GM18873 (cell line): Measurements from ENCODE around the gene PICK1.

Experiments used
- ATAC-seq: cut with Tn5 transposase; IDR thresholded peaks from one replicate; pipeline ENCODE4 v1.9.1; 2021; ENCODE audit warnings: mild to moderate bottlenecking, moderate library complexity, moderate number of reproducible peaks; ENCODE audit not compliant: unreplicated experiment, low FRiP score

The PICK1 gene

GRCh38 chr22:38046070-38046748 is 11.0 kb upstream of the PICK1 start:
- ATAC-seq = no peak

- no peak for ATAC-seq
These were observed 7.2 kb upstream of the PICK1 start for GRCh38 chr22:38049812-38050619.

- ATAC-seq = no peak
These were observed 6.5 kb upstream of the PICK1 start for GRCh38 chr22:38050720-38051119.

GRCh38 chr22:38051261-38051660 is 5.9 kb upstream of the PICK1 start:
- ATAC-seq = no peak

- ATAC-seq = no peak
These were observed 5.0 kb upstream of the PICK1 start for GRCh38 chr22:38051900-38052862.

GRCh38 chr22:38062791-38063190 is 5.6 kb downstream of the PICK1 start:
- ATAC-seq = no peak

- no peak for ATAC-seq
These were observed 8.3 kb downstream of the PICK1 start for GRCh38 chr22:38065539-38065938.

- ATAC-seq = no peak
These were observed 9.3 kb downstream of the PICK1 start for GRCh38 chr22:38066381-38067027.

GRCh38 chr22:38067028-38067415 is 9.8 kb downstream of the PICK1 start:
- ATAC-seq = no peak

- ATAC-seq = no peak
These were observed 10.7 kb downstream of the PICK1 start for GRCh38 chr22:38067761-38068360.

GRCh38 chr22:38068641-38069371 is 11.6 kb downstream of the PICK1 start:
- ATAC-seq = no peak

GRCh38 chr22:38069372-38070249 is 12.4 kb downstream of the PICK1 start:
- no peak for ATAC-seq

- no peak for ATAC-seq
These were observed 13.2 kb downstream of the PICK1 start for GRCh38 chr22:38070250-38070921.

GRCh38 chr22:38071421-38072321 is 14.5 kb downstream of the PICK1 start:
- no peak for ATAC-seq

GRCh38 chr22:38072322-38073149 is 15.3 kb downstream of the PICK1 start:
- no peak for ATAC-seq
